CD4-positive, alpha-beta T cell treated with Interferon alpha-2 for 1 hour (primary cell): ENCODE data around the gene HACD2.
A peak's percentile ranks its signal among the peaks of the same experiment; 100 is the strongest.

Experiments used
- DNase-seq, 2 donors: peaks; one replicate each; pipeline ENCODE4 v3.0.0-alpha.2; 2020 to 2022

Gene HACD2

GRCh38 chr3:123568875-123569274 lies 16.0 kb downstream of the HACD2 start:
- DNase-seq: no peak

GRCh38 chr3:123568034-123568433 lies 16.8 kb downstream of the HACD2 start:
- DNase-seq: no peak

GRCh38 chr3:123564056-123564455 lies 20.8 kb downstream of the HACD2 start:
- DNase-seq: no peak

- DNase-seq: no peak
Measured at GRCh38 chr3:123562547-123562946, 22.3 kb downstream of the HACD2 start.

- DNase-seq: no peak
Measured at GRCh38 chr3:123561188-123561587, 23.7 kb downstream of the HACD2 start.

- DNase-seq: peak in 1 of 2 donors; percentile 69
Measured at GRCh38 chr3:123559040-123559861, 25.6 kb downstream of the HACD2 start.

GRCh38 chr3:123553536-123553935 lies 31.3 kb downstream of the HACD2 start:
- DNase-seq: no peak

GRCh38 chr3:123552768-123553167 lies 32.1 kb downstream of the HACD2 start:
- DNase-seq: no peak

- DNase-seq: peak in 1 of 2 donors; percentile 7
Measured at GRCh38 chr3:123552095-123552714, 32.6 kb downstream of the HACD2 start.

- DNase-seq: no peak
Measured at GRCh38 chr3:123547881-123548519, 36.9 kb downstream of the HACD2 start.

- no peak for DNase-seq
Measured at GRCh38 chr3:123546133-123546755, 38.6 kb downstream of the HACD2 start.

- no peak for DNase-seq
Measured at GRCh38 chr3:123543950-123544349, 40.9 kb downstream of the HACD2 start.

GRCh38 chr3:123540285-123540684 lies 44.6 kb downstream of the HACD2 start:
- no peak for DNase-seq

- no peak for DNase-seq
Measured at GRCh38 chr3:123536153-123536895, 48.5 kb downstream of the HACD2 start.

- DNase-seq: no peak
Measured at GRCh38 chr3:123535580-123535979, 49.3 kb downstream of the HACD2 start.

GRCh38 chr3:123534264-123534663 lies 50.6 kb downstream of the HACD2 start:
- DNase-seq: no peak

GRCh38 chr3:123533554-123534159 lies 51.2 kb downstream of the HACD2 start:
- no peak for DNase-seq

- DNase-seq: no peak
Measured at GRCh38 chr3:123528130-123528529, 56.7 kb downstream of the HACD2 start.

GRCh38 chr3:123527046-123527445 lies 57.8 kb downstream of the HACD2 start:
- no peak for DNase-seq

GRCh38 chr3:123526474-123526873 lies 58.4 kb downstream of the HACD2 start:
- DNase-seq: no peak

- no peak for DNase-seq
Measured at GRCh38 chr3:123525433-123525832, 59.4 kb downstream of the HACD2 start.

- no peak for DNase-seq
Measured at GRCh38 chr3:123524981-123525380, 59.9 kb downstream of the HACD2 start.
